Measurements from ENCODE around the gene DSC1.
"Not testable (repeated sequence)": the region's sequence is repeated elsewhere in the genome, so short reads cannot be mapped to it uniquely, and the experiment has no call there.

- TF ChIP-seq POLR2A, CTCF, POLR2AphosphoS5 (IDR thresholded peaks at IDR 0.05): not testable (repeated sequence)
Observed at GRCh38 chr18:31177369-31177768, 14.7 kb upstream of the DSC1 start.

Data from prostate gland (tissue), 2 donors.